ENCODE results near the gene NQO1. TPM values are rescaled to one million over a fixed set of nuclear protein-coding genes. Genes with fewer than 3 reads are reported as not detected.
A peak's percentile ranks its signal among the peaks of the same experiment; 100 is the strongest.

The NQO1 gene
- total and polyA plus RNA-seq, 2 of the 13 experiments (the other 11 are each of a cell fraction or from before 2014, with no cell fraction given) = 464 to 1,060 TPM

- TF ChIP-seq ZNF18 (CRISPR knock-in tag; IDR thresholded peaks at IDR 0.05; ENCODE audit: insufficient replicate concordance) (peak; percentile 60), BRD4 (CRISPR knock-in tag; IDR thresholded peaks at IDR 0.05) (no peak), ZNF577 (CRISPR knock-in tag; IDR thresholded peaks at IDR 0.05; ENCODE audit: borderline replicate concordance, low read depth) (no peak), ZNF138 (CRISPR knock-in tag; IDR thresholded peaks at IDR 0.05; ENCODE audit: low read depth) (no peak), SCMH1 (CRISPR knock-in tag; IDR thresholded peaks at IDR 0.05; ENCODE audit: borderline replicate concordance) (no peak), ZNF350 (CRISPR knock-in tag; IDR thresholded peaks at IDR 0.05; ENCODE audit: borderline replicate concordance, low read depth) (peak; percentile 65; the same call in 1 of the 2 replicates), PHF20 (CRISPR knock-in tag; IDR thresholded peaks at IDR 0.05) (peak; percentile 62; the same call in 1 of the 2 replicates), ZNF547 (CRISPR knock-in tag; IDR thresholded peaks at IDR 0.05) (peak; percentile 37; the same call in 1 of the 2 replicates), KAT8 (CRISPR knock-in tag; IDR thresholded peaks at IDR 0.05) (peak; percentile 52; the same call in 1 of the 2 replicates), GLMP (CRISPR knock-in tag; IDR thresholded peaks at IDR 0.05; ENCODE audit: borderline replicate concordance) (no peak), NFRKB (IDR thresholded peaks at IDR 0.05) (no peak), ZBTB42 (CRISPR knock-in tag; IDR thresholded peaks at IDR 0.05) (no peak; the same call in 1 of the 2 replicates), MLX (CRISPR knock-in tag; IDR thresholded peaks at IDR 0.05) (peak; percentile 71; the same call in 1 of the 2 replicates), SALL2 (CRISPR knock-in tag; IDR thresholded peaks at IDR 0.05) (peak; percentile 58; the same call in 1 of the 2 replicates), ZFP1 (CRISPR knock-in tag; IDR thresholded peaks at IDR 0.05) (peak; percentile 26; the same call in 1 of the 2 replicates), ZNF329 (CRISPR knock-in tag; IDR thresholded peaks at IDR 0.05; ENCODE audit: low read depth) (no peak), ARID5B (CRISPR knock-in tag; IDR thresholded peaks at IDR 0.05) (peak; percentile 54), ZNF615 (CRISPR knock-in tag; IDR thresholded peaks at IDR 0.05; ENCODE audit: borderline replicate concordance) (peak; percentile 39; the same call in 1 of the 2 replicates), STAG1 (CRISPR knock-in tag; IDR thresholded peaks at IDR 0.05) (no peak), FOXK1 (CRISPR knock-in tag; IDR thresholded peaks at IDR 0.05; ENCODE audit: borderline replicate concordance, low read depth) (peak; percentile 10; the same call in 1 of the 2 replicates), CREB1 (IDR thresholded peaks at IDR 0.05) (0 out of 2 replicates have a peak, but pooled peaks have one; percentile 5), CREB1 (CRISPR knock-in tag; IDR thresholded peaks at IDR 0.05) (no peak), RBFOX2 (IDR thresholded peaks at IDR 0.05; ENCODE audit: low read depth, low read length) (peak; percentile 98), HES4 (CRISPR knock-in tag; IDR thresholded peaks at IDR 0.05; ENCODE audit: borderline replicate concordance) (peak; percentile 73; the same call in 1 of the 2 replicates)
These were observed at the start of gene NQO1 (continued) for GRCh38 chr16:69726313-69727060.

Measured in HepG2 (cell line).